Central memory CD8-positive, alpha-beta T cell (primary cell): Measurements from ENCODE around the gene GPR52.

Source experiments
- ATAC-seq: fragments of 150-1000 bp; cut with Tn5 transposase; replicated peaks from 2 replicates; pipeline ENCODE4 v1.10.0; 2022; ENCODE audit warnings: mild to moderate bottlenecking, moderate FRiP score, moderate number of reproducible peaks; ENCODE audit not compliant: poor library complexity, severe bottlenecking; ENCODE audit errors: extremely low read depth
- DNase-seq, 2 donors: peaks; one replicate each; pipeline ENCODE4 v3.0.0; 2021; ENCODE audit warnings: low spot score in 2 of 2
- H3K27ac Mint-ChIP-seq: one replicate; pipeline ENCODE4 v1.8.0; 2022; ENCODE audit warnings: low read depth, mild to moderate bottlenecking, moderate library complexity, mixed read lengths
- H3K27me3 Mint-ChIP-seq: one replicate; pipeline ENCODE4 v1.8.0; 2022; ENCODE audit warnings: mixed read lengths
- H3K36me3 Mint-ChIP-seq: one replicate; pipeline ENCODE4 v1.8.0; 2022; ENCODE audit warnings: mild to moderate bottlenecking, moderate library complexity, mixed read lengths; ENCODE audit not compliant: insufficient read depth
- H3K4me1 Mint-ChIP-seq: one replicate; pipeline ENCODE4 v1.8.0; 2022; ENCODE audit warnings: mixed read lengths
- H3K4me3 Mint-ChIP-seq: one replicate; pipeline ENCODE4 v1.8.0; 2022; ENCODE audit warnings: mild to moderate bottlenecking, moderate library complexity, mixed read lengths
- H3K9me3 Mint-ChIP-seq: one replicate; pipeline ENCODE4 v1.8.0; 2022; ENCODE audit warnings: mixed read lengths

The GPR52 gene

DNA sequence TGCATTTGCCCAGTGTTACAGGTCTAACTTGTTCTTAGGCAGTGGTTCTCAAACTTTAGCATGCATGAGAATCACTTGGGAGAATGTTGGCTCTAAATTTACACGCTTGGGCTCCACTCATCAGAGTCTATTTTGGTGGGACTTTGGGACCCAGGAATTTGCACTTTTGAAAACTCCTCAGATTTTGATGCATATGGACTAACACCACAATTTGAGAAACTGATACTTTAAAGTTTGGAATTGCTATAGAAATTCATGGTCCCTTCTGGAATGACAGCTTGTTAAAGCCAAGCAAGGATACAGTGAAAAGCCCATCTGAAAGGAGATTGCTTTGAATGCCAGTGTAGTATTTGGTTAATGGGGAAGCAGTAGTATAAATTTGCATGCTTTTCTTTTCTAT is 31.5 kb downstream of the GPR52 start:
- no peak for DNase-seq
- Mint-ChIP-seq H3K27me3 (no peaks in the 10 kb centered on the region), H3K36me3 (no peaks in the 10 kb centered on the region), H3K27ac (no peak overlapping the region), H3K9me3 (peaks cover 5% of the 10 kb centered on the region), H3K4me3 (no peak overlapping the region), H3K4me1 (peaks cover 28% of the 10 kb centered on the region)
- ATAC-seq, result no peak

GRCh38 chr1:174480324-174480723 is 32.6 kb downstream of the GPR52 start:
- no peak for DNase-seq
- Mint-ChIP-seq H3K36me3 (no peaks in the 10 kb centered on the region), H3K27me3 (no peaks in the 10 kb centered on the region)

GRCh38 chr1:174491606-174492005 is 43.8 kb downstream of the GPR52 start:
- no peak overlapping the region for H3K4me3 Mint-ChIP-seq
- peaks cover 6% of the 10 kb centered on the region for H3K9me3 Mint-ChIP-seq
- peaks cover 27% of the 10 kb centered on the region for H3K4me1 Mint-ChIP-seq
- H3K36me3 Mint-ChIP-seq, result peaks cover 5% of the 10 kb centered on the region
- H3K27me3 Mint-ChIP-seq, result no peaks in the 10 kb centered on the region
- DNase-seq (no peak), ATAC-seq (no peak)
- H3K27ac Mint-ChIP-seq, result no peak overlapping the region

More at GRCh38 chr1:174480324-174480723, 32.6 kb downstream of the GPR52 start:
- H3K4me3 Mint-ChIP-seq, result no peak overlapping the region
- peaks cover 5% of the 10 kb centered on the region for H3K9me3 Mint-ChIP-seq
- H3K4me1 Mint-ChIP-seq, result peaks cover 39% of the 10 kb centered on the region
- no peak overlapping the region for H3K27ac Mint-ChIP-seq
- ATAC-seq, result no peak

DNA sequence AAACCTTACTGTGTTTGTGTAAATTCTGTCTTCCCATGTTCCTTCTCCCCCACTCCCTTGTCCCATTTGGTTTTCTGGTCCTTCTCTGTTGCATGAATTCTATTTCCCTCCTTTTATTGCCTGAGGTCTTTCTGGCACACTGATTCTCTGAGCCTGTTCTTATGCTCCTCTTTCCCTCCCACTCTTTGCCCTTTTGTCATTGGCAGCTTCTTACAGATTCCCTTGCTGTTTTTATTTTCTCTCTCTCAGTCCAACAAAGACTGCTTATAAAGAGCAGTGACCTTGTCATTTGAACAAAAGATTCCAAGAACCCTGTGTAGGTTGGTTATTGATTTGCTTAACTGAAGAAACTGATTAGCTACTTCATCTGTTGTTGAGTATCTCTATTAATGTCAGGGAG is 49.7 kb downstream of the GPR52 start:
- no peaks in the 10 kb centered on the region for H3K9me3 Mint-ChIP-seq
- H3K4me1 Mint-ChIP-seq, result peaks cover 15% of the 10 kb centered on the region
- no peak for ATAC-seq
- H3K27ac Mint-ChIP-seq, result no peak overlapping the region
- no peak for DNase-seq
- peaks cover 3% of the 10 kb centered on the region for H3K36me3 Mint-ChIP-seq
- H3K27me3 Mint-ChIP-seq, result no peaks in the 10 kb centered on the region
- H3K4me3 Mint-ChIP-seq, result no peak overlapping the region
